ENCODE measurements around the gene ABLIM2.

The ABLIM2 gene

GRCh38 chr4:8000721-8001491 lies 157.7 kb downstream of the ABLIM2 start:
- no peak for DNase-seq (ENCODE audit: low read depth)

- no peak for DNase-seq (ENCODE audit: low read depth)
Observed at GRCh38 chr4:8000247-8000646, 158.4 kb downstream of the ABLIM2 start.

- no peak for DNase-seq (ENCODE audit: low read depth)
Observed at GRCh38 chr4:7999695-8000094, 158.9 kb downstream of the ABLIM2 start.

DNA sequence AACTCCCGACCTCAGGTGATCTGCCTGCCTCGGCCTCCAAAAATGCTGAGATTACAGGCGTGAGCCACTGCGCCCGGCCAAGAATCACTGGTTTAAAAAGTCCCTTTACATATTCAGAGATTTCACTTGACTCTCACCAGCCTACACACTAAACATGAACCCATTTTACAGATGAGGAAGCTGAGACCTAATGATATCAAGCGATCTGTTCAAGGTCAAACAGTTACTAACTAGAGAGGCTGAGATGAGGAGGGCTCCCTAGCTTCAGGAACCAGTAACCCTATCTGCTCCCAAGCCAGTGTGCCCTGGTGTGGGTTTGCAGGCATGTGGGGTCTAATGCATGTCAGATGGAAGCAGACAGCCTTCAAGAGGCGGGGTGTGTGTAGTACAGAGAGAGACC lies 159.3 kb downstream of the ABLIM2 start:
- no peak for DNase-seq (ENCODE audit: low read depth)

DNA sequence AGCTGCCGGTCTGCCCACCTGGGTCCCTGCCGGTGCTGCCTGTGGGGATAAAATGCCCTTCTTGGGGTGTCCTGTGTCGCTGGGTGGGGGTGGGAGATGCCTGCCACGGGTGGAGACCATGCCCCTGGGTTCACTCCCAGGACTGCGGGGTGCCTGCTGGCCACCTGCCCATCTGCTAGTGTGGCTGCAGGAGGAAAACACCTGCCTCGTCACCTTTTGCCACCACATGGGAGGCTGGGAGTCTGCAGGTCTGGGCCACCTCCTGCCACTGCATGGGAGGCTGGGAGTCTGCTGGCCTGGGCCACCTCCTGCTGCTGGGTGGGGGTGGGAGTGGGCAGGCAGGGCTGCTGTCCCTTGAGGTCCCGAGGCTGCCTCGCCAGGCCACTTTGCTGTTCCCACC lies 160.2 kb downstream of the ABLIM2 start:
- DNase-seq (ENCODE audit: low read depth): no peak

DNA sequence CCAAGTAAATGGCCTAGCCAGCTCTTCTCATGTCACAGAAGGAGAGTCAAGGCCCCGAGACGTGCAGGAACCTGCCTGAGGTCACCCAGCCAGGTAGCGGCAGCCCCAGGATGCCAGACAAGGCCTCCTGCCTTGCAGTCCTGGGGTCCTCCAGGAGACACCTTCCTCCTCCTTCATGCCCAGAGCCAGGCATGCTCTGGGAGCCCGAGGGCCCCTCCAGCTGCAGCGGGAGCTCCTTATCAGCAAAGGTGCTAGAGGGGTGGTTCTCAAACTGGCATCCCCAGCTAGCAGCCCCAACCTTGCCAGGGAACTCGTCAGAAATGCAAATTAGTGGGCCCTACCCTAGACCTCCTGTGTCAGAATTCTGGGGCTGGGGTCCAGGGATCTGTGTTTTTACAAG lies 162.7 kb downstream of the ABLIM2 start:
- DNase-seq (ENCODE audit: low read depth): no peak

GRCh38 chr4:7995135-7995534 lies 163.5 kb downstream of the ABLIM2 start:
- no peak for DNase-seq (ENCODE audit: low read depth)

GRCh38 chr4:7993671-7994070 lies 164.9 kb downstream of the ABLIM2 start:
- DNase-seq (ENCODE audit: low read depth): no peak

- DNase-seq (ENCODE audit: low read depth): no peak
Observed at GRCh38 chr4:7992846-7993245, 165.8 kb downstream of the ABLIM2 start.

GRCh38 chr4:7990807-7991459 lies 167.7 kb downstream of the ABLIM2 start:
- no peak for DNase-seq (ENCODE audit: low read depth)

DNA sequence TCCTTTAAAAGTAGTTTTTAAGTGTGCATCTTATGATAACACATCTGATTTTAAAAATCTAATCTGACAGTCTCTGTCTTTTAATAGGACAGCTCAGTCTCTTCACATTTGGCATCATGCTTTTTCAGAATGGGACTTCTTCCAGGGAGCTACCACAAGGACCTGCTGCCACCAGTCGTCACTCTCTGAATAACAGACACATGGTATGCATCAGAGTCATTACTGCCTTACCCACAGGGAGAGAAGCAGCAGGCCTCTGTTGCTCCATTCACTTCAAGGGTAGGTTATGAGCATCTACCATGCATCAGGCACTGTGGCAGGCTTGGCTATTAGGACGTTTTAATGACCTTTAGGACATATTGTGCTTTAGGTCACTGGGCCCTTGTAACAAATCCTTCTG lies 169.0 kb downstream of the ABLIM2 start:
- no peak for DNase-seq (ENCODE audit: low read depth)

GRCh38 chr4:7988437-7988836 lies 170.2 kb downstream of the ABLIM2 start:
- no peak for DNase-seq (ENCODE audit: low read depth)

GRCh38 chr4:7987148-7987989 lies 171.2 kb downstream of the ABLIM2 start:
- DNase-seq (ENCODE audit: low read depth): peak; percentile 56

DNA sequence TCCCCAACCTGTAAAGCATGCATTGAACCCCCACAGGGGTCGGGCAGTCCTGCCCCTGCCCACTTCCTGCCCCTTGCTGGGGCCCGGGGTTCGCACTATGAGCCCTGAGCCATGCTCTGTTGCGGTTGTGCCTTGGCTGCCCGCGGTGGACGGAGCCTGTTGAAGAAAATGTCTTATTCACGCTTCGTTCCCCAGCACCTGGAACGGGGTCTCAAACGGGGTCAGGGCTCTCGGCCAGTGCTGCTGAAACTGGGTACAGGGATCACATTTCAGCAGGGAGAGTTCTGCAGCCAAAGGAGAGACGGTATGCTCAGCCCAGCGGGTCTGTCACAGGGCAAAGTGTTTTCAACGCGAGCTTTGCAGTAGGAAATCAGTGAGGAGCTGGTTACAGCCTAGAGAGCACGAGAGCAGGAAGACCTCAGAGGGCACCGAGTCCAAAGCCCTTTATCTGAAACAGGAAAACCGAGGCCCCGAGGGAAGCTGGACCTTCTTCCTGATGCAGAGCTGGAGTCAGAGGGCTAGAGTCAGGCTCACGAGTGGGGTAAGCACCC lies 172.6 kb downstream of the ABLIM2 start:
- no peak for DNase-seq (ENCODE audit: low read depth)

GRCh38 chr4:7985072-7985471 lies 173.5 kb downstream of the ABLIM2 start:
- no peak for DNase-seq (ENCODE audit: low read depth)

DNA sequence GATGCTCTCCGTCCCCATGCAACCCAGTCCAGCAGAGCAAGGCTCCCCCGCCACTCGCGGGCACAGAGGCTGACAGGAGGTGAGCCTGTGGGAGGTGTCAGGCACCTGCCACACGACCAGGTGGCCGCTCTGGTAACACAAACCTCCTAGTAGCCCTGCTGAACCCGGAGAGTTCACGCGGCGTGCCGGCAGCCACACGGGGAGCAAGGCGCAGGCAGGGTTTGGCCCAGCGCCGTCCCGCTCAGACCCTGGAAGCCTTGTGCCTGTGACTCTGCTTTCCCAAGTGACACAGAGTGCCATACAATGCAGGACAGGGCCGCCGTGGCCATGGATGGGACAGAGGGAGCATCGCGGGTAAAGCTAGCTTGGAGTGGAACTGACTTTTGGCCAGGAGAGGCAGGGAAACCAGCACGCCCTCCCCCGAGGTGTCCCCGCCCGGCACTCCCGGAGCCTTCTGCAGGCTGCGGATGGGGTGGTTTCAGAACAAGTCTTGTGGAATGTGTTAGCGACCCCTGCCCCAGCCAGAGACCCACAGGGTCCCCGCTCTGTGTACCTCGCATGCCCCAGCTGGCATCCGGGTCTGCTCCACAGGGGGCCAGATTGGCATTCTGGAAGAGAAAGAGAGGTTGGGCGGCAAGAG lies 174.2 kb downstream of the ABLIM2 start:
- no peak for DNase-seq (ENCODE audit: low read depth)

- no peak for DNase-seq (ENCODE audit: low read depth)
Observed at GRCh38 chr4:7983296-7983695, 175.3 kb downstream of the ABLIM2 start.

DNA sequence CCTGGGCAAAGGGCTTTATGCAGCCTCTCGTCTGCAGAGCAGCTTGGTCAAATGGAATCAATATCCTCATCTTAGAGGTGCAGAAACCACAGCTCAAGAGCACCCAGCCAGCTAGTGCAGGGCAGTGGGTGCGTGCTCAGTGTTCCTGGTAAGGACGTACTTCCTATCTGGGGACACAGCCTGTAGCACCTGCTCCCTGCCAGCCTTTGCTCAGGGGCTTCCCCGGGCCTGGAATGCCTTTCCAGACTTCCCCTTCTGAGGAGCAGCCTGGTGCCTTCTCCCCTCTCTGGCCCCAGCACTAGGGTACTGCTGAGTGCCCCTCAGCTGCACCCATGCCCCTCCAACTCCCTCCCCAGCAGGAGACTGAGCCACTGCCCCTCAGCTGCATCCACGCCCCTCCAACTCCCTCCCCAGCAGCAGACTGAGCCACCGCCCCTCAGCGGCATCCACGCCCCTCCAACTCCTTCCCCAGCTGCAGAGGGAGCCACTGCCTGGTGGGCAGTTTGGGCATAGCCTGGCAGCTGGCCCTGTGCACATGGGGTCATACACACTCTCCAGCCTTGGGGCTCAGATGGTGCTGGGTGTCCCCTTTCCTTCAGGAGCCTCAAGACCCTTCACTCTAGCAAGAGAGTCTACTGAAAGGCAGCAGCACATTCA lies 176.7 kb downstream of the ABLIM2 start:
- no peak for DNase-seq (ENCODE audit: low read depth)

DNA sequence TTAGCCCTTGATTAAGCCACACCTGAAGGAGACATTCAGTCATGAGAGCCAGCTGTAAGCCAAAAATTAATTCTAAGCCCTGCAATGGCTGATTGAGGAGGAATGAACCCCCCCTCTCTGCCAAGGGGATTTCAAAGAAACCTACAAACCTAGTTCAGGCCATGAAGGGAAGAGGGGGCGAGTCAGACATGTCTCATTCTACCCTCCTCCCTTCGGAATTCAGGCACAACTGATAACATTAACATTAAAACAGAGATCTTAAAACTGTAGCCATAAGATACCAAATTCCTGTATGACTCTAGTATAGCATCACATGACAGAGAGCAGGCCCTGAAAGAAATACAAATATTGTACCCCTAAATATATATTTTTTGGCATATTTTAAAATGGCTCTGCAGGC lies 178.6 kb downstream of the ABLIM2 start:
- DNase-seq (ENCODE audit: low read depth): no peak

DNA sequence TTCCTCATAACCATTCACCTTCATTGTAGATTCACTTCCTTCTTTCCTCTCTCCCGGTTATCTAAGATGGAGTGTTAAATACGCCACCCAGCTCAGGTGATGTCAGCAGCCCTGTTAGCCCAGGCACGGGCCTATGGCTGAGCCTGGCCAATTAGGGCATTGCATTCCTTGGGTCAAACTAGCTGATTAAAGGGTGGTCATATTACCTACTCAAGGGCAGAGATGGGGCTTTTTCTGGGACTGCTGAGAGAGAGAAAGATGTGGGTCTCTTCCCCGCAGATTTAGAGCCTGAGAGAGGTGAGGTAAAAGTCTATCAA lies 179.0 kb downstream of the ABLIM2 start:
- DNase-seq (ENCODE audit: low read depth): no peak

DNA sequence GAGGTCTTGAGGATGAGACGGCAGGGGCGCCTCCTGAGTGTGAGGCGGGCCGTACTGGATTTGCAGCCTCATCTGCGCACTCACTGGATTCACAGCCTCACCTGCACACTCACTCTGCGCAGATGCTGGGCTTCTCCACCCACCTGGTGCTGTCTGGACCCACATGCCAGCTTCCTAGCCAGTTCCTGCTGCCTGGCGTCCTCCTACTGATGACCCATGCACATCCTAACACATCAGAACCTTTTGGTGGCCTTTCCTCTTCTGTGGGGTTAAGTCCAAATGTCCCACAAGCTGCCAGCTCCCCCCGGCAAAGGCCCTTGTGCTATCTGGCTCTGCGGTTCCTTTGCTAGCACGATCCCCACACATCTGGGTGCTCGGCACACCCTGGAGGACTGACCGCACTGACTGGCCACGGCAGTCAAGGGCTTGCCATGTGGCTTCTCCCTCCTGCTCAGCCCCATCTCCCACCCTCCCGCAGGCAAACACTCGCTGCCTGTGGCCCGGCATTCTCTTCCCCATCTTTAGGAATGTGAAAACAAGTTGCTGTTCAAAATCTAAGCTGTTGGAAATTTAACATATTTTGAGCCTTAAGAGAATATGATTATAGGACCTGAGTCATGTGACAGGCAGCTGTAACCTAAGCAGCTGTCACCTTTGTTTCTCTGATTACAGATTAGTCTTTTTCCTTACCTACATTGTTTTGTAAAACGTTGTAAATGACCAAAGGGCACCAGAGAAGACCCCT lies 179.5 kb downstream of the ABLIM2 start:
- no peak for DNase-seq (ENCODE audit: low read depth)
